NOMO-1 (cell line): ENCODE results near the gene ZNHIT2.
"Not testable (repeated sequence)": the region's sequence is repeated elsewhere in the genome, so short reads cannot be mapped to it uniquely, and the experiment has no call there.

Experiments used
- DNase-seq, 2 experiments: peaks; one replicate each; lab custom pipeline; 2025; ENCODE audit not compliant: unreplicated experiment in 2 of 2; lab: John Stamatoyannopoulos, UW

The ZNHIT2 gene

DNA sequence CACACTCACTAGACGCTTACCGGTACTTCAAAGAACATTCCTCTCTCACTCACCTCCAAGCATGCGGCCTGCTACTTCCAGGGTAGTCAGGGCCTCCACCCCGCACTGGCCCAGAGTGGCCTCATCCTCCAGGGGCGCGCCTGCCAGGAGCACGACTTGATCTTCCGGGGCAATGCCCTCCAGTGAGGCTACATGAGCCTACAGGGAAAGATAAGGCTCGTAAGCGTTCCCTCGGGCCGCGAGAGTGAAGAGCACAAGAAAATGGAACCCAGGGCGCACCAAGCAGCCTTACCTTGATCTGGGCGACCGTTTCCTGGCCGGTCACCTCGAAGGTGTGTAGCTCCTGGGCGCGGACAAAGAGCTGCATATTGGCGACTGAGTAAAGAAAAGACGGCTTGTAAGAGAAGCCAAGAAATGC, 4.0 kb upstream of the ZNHIT2 start:
- DNase-seq: peak; percentile 14 to 20

DNA sequence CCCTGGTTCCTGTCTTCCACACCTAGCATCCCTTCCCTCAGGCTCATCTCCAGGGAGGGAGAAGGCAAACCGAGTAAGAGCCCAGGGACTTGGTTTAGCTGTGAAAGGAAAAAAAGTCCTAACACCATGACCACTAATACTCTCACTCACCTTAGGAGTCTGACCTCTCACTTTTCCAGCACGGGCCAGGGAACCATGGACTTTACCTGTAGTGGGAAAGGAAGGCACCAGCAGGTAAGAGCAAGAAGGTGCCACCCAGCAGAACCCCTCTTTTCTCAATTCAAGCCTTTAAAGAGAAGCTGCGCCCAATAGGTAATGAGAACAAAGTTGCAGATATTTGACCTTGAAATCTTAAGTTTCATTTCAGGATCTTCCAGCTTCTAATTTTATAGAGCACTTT, 3.3 kb upstream of the ZNHIT2 start:
- DNase-seq: no peak

DNA sequence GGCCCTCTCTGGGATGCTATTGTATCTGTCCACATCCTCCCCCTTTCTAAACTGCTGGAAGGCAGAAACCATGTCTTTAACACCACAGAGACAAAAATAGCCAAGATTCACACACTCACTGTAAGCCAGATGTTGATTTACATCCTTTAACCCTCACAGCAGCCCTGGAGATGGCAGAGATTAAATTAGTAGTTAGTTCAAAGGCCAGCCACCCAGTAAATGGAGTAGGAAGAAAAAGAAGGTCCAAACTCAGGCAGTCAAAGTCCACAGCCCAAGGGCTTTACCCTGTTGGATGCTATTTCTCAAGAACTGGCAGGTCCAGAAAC, 2.1 kb upstream of the ZNHIT2 start:
- DNase-seq: no peak

DNA sequence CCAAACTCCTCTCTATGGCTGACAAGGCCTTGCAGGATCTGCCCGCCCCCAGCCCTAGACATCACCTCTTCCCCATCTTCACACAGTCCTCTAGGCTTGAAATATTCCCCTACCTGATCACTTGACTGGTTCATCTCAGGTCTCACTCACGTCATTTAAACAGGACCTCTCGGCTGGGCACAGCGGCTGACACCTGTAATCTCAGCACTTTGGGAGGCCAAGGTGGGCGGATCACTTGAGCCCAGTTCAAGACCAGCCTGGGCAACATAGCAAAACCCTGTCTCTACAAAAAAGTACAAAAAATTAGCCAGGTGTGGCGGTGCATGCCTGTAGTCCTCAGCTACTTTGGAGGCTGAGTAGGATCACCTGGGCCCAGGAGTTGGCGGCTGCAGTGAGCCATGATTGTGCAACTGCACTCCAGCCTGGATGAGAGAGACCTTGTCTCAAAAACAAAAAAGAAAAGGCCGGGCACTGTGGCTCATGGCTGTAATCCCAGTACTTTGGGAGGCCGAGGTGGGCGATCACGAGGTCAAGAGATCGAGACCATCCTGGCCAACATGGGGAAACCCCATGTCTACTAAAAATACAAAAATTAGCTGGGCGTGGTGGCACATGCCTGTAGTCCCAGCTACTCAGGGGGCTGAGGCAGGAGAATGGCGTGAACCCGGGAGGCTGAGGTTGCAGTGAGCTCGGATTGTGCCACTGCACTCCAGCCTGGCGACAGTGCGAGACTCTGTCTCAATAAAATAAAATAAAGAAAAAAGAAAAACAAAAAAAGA, 1.6 kb upstream of the ZNHIT2 start:
- not testable (repeated sequence) for DNase-seq

DNA sequence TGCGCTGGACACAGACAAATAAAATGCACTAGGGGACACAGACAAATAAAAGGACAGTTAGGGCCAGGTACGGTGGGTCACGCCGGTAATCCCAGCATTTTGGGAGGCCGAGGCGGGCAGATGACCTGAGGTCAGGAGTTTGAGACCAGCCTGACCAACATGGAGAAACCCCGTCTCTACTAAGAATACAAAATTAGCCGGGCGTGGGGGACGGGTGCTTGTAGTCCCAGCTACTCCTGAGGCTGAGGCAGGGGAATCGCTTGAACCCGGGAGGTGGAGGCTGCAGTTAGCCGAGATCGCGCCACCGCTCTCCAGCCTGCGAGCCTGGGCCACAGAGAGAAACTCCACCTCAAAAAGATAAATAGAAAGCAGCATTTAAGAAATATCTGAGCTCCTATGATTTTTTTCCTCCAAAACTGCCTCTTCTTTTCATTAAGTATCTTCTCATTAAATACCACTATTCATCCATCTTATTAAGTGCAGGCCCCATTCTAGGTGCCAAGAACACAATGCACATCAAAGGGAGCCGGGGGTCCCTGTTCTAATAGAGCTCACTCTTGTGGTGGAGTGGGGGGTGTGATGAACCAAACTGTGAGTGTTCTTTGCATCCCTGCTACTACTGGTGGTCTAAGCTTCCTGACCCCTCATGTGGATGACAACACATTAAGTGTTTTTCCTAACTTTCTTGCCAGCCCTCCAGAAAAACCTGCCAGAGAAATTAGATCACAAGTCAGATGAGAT, 766 bp upstream of the ZNHIT2 start:
- DNase-seq: no peak

DNA sequence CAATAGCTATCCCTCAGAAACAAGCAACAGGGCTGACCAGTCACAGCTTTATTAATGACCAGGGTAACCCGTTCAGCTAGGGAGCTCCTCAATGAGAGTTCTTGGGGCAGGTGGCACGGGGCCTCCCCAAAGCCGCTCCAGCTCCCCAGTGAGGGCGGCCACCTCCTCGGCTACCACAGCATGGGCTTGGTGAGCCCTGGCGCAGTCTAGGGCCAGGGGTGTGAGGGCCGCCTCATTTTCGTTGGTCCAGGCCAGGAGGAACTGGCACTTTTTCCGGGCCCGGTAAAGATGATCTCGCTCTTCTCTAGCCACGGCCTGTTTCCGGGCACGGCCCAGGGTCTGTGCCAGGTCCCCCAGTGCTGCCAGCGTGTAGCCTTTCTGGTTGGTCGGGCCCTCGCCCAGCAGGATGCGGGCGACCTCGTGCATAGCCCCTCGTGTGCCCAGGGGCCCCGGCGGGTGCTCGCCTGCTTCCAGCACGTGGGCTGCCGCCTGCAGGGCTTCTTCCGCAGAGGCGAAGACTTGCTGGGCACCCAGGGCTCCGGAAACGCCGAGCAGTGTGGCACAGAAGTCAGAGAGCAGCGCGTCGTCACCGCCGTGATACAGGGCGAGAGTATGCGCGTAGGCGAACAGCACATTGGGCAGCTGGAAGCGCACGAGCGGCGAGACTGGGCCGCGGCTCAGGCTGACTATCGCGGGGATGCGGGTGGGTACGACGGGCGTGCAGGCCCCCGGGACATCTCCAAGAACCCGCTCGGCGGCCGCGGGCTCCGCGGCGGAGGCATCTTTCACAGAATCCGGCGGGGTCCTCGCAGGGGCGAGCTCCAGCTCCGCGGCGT, 913 bp downstream of the ZNHIT2 start:
- DNase-seq: no peak

DNA sequence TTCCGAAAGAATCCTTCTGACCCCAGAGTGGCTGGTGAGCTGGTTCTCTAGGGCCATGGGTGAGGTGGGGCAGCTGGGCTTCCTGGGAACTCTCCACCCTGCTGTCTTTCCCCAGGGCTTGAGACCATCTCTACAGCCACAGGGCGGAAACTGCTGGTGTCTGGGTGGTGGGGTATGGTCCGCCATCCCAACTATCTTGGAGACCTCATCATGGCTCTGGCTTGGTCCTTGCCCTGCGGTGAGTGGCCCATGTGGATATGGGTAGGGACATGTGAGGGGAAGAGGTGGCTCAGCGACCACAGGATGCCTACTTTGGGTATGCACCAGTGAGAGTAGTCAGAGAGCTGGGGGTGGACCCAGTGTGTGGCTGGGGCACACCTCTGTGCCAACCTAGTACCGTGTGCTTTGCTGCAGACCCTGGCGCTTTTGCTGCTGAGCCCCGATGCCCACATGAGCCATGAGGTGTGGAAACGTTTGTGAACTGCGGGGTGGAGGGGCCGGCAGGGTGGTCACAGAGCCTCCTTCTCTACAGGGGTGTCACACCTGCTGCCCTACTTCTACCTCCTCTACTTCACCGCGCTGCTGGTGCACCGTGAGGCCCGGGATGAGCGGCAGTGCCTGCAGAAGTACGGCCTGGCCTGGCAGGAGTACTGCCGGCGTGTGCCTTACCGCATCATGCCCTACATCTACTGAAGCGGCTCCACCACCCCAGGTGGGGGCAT, 2.0 kb downstream of the ZNHIT2 start:
- DNase-seq: no peak

DNA sequence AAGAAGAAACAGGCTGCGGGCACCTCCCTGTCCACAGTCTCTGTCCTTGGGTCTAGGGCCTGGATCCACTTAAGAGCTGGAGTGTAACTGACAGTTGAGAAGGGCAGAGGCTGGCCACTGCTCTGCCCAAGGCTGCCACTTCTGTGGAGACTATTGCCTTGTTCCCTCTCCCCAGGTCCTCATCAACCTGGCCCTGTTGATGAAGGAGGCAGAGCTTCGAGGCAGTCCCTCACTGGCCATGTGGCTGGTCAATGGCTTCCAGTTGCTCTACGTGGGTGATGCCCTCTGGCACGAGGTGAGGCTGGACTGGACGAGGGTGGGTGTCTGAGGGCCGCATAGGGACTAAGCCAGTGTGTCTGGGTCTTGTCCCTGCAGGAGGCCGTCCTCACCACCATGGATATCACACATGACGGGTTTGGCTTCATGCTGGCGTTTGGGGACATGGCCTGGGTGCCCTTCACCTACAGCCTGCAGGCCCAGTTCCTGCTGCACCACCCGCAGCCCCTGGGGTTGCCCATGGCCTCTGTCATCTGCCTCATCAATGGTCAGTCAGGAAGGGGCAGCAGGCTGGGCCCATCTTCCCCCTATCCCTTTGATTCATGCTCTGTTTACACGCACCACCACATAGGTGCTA, 2.8 kb downstream of the ZNHIT2 start:
- DNase-seq: no peak

DNA sequence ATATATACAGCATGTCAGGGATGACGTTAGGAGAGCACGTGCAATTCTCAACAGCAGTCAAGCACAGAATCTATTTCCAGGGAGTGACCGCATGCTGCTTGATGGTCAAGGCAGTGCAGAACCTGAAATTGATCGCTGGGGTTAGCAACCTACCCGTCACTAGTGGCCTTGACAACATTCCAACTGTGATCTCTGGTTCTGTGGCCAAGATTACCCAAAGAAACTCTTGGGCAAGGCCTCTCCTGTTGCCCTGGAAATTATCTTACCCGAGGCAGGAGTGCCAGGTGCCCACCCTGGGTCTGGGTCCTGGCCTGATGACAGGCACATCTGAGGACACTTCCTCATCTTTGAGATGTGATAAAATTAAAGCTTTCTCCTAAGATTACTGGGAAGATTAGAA, 3.7 kb downstream of the ZNHIT2 start:
- DNase-seq: no peak

DNA sequence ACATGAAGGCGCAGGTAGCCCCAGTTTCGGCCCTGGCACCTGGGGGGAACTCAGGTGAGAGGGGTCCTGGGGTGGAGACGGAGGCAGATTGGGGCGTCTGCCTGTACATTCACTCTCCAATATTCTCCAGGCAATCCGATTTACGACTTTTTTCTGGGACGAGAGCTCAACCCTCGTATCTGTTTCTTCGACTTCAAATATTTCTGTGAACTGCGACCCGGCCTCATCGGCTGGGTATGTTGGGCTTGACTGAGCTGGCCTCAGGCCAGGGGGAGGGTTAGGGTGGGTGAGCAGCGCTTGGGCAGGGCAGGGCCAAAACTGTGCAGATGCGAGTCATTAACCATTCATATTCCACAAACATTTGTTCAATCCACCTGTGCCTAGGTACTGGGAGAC, 4.1 kb downstream of the ZNHIT2 start:
- no peak for DNase-seq

DNA sequence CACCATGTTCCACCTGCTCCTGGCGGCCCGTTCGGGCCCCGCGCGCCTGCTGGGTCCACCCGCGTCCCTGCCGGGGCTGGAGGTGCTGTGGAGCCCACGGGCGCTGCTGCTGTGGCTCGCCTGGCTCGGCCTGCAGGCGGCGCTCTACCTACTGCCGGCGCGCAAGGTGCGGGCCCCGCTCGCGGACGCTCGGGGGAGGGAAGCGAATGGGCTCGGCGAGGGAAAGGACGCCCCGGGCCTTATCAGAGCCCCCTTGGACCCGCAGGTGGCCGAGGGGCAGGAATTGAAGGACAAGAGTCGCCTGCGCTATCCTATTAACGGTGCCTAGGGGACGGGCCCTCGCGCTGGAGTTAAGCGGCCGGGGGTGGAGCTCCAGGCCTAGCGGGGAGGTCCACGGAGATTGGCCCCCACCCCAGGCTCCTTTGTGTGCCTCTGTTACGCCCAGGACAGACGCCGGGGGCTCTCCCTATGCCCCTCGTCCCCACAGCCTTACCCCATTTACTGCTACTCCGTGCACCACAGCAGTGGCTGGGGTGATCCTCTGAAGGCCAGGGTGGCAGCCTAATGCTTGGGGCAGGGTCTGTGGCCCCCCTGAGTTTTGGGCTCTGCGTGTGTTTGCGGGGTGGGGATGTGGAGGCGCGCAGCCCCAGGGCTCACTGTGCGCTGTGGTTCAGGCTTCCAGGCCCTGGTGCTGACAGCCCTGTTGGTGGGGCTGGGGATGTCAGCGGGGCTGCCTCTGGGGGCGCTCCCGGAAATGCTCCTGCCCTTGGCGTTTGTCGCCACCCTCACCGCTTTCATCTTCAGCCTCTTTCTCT, 4.7 kb downstream of the ZNHIT2 start:
- DNase-seq: peak; percentile 21 to 51

DNA sequence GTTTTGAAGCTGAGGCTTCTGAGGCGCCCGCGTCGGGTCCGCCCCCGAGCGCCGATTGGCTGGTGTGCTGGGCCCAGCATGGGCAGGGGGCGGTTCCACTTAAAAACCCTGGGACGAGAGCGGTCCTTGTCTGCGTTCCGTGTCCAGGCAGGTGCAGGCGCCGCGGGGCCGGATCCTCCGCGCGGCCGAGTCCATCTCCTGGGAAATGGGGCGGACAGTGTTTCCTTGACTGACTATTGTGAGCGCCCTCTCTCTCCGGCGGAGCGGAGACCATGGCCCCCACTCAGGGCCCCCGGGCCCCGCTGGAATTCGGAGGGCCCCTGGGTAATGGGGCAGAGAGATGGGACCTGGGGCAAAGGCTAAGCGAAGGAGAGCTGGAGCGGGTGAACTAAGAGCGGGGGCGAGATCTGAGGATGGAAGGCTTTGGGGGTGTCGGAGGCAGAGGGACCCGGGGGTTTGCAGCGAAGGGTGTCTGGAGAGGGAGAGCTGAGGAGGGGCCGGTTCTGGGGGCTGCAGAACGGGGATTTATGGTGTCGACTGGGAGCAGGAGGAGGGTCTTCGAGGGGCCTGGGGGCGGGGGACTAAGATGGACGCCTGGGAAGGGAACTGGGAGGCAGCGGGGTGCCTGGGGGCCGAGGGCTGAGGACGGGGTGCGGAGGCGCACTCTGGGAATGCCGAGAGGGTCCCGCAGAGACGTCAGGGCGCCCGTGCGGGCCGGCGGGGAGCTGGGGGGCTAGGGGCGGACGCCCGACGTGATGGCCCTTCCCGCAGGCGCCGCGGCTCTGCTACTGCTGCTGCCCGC, 5.6 kb downstream of the ZNHIT2 start, which contains the start of gene TM7SF2:
Gene TM7SF2, plus strand, starts transcription at position 129 of the 802 bp plus-strand sequence. Its CDS starts 144 bp downstream, at position 273.
- peak; percentile 91 to 92 for DNase-seq

DNA sequence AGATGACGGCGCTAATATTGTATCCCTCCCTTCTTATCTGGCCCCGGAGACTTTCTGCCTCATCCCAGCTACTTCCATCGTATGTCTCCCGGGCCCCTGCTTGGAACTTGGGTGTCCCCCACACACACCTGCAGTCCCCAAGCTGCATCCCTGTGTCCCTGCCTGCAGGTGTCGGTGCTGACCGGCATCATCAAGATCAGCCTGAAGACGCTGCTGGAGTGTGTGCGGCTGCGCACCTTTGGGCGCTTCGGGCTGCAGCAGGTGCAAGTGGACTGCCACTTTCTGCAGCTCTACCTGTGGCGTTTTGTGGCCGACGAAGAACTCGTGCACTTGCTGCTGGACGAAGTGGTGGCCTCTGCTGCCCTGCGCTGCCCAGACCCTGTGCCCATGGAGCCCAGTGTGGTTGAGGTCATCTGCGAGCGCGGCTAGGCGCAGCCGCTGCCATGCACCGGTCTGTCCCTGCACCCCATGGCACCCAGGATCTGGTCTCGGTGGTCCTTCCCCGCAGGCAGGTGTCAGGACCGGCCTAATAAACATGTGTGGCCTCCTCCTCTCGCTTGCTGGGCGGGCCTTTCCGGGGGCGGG, 6.2 kb downstream of the ZNHIT2 start:
- DNase-seq: no peak

DNA sequence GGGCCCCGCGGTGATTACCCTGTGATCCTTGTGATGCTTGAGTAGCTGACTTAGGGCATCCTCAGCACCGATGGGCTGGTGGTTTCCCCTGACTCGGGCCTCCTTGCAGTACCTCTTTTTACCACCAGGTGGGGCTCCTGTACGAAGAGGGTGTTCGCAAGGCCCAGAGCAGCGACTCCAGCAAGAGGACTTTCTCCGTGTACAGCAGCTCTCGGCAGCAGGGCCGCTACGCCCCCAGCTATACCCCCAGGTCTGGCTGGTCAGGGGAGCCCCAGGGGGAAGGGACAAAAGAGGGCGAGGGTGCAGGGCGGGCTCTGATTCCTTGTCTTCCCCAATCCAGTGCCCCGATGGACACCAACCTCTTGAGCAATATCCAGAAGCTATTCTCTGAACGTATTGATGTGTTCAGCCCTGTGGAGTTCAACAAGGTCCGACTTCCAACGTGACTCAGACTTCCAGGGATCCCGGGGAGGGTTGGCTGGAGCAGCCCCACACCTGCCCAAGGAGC, 7.1 kb downstream of the ZNHIT2 start:
- peak; percentile 81 to 82 for DNase-seq

DNA sequence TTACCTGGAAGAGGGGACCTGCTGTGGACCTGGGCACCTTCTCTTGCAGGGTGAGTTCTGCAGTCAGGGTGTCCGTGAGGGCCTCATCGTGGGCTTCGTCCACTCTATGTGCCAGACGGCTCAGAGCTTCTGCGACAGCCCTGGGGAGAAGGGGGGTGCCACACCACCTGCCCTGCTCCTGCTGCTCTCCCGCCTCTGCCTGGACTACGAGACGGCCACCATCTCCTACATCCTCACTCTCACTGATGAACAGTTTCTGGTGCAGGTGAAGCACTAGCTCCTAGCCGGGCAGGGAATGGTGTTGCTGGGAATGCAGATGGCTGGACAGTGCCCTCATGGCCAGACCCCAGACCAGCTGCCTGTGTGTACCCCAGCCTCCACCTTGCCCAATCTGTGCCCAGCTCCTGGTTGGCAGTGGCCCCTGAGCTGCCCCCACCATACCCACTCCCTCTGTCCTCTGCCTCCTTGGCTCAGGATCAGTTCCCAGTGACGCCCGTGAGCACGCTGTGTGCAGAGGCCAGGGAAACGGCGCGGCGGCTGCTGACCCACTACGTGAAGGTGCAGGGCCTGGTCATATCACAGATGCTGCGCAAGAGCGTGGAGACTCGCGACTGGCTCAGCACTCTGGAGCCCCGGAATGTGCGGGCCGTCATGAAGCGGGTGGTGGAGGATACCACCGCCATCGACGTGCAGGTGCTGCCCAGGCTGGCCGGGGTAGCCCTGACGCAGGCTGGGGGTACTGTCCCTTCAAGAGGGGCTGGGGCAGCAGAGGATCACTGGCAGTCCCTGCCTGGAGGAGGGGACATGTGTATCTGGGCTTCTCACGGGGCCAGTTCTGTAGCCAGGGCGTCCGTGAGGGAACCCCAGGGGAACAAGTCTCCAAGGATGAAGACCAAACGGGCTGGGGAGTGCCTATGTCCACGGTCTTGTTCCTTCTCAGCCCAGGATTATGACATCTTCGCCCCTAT, 8.0 kb downstream of the ZNHIT2 start:
- DNase-seq: no peak

DNA sequence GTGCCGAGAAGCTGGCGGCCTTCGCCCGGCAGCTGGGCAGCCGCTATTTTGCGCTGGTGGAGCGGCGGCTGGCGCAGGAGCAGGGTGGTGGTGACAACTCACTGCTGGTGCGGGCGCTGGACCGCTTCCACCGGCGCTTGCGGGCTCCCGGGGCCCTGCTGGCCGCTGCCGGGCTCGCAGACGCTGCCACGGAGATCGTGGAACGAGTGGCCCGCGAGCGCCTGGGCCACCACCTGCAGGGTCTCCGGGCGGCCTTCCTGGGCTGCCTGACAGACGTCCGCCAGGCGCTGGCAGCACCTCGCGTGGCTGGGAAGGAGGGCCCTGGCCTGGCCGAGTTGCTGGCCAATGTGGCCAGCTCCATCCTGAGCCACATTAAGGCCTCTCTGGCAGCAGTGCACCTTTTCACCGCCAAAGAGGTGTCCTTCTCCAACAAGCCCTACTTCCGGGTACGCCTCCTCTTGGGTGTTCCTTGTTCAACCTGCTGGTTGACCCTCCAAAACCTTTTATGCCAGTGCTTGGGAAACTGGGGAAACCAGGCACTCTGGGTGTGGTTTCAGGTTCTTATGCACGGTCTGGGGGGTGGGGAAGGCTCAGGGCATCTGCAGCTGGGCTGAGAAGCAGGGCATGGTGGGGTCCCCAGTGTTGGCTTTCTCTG, 8.9 kb downstream of the ZNHIT2 start:
- no peak for DNase-seq
